Glutamatergic neuron (in vitro differentiated cells): Measurements from ENCODE around the gene STAP2. TPM values are rescaled to one million over a fixed set of nuclear protein-coding genes. Genes with fewer than 3 reads are reported as not detected.
A peak's percentile ranks its signal among the peaks of the same experiment; 100 is the strongest.

Source experiments
- DNase-seq: peaks from one replicate; pipeline ENCODE4 v3.0.0; 2022
- H3K27ac Mint-ChIP-seq: one replicate; pipeline ENCODE4 v1.8.0; 2020; ENCODE audit warnings: mild to moderate bottlenecking, mixed read lengths, inconsistent platforms; ENCODE audit not compliant: unreplicated experiment
- H3K27me3 Mint-ChIP-seq: one replicate; pipeline ENCODE4 v1.8.0; 2020; ENCODE audit warnings: mild to moderate bottlenecking, moderate library complexity, mixed read lengths, inconsistent platforms; ENCODE audit not compliant: unreplicated experiment
- H3K36me3 Mint-ChIP-seq: one replicate; pipeline ENCODE4 v1.8.0; 2020; ENCODE audit warnings: mild to moderate bottlenecking, mixed read lengths, inconsistent platforms; ENCODE audit not compliant: unreplicated experiment
- H3K4me1 Mint-ChIP-seq: one replicate; pipeline ENCODE4 v1.8.0; 2020; ENCODE audit warnings: mild to moderate bottlenecking, low read depth, mixed read lengths, inconsistent platforms; ENCODE audit not compliant: unreplicated experiment
- H3K4me3 Mint-ChIP-seq: one replicate; pipeline ENCODE4 v1.8.0; 2020; ENCODE audit warnings: mild to moderate bottlenecking, mixed read lengths, inconsistent platforms; ENCODE audit not compliant: unreplicated experiment
- H3K9me3 Mint-ChIP-seq: one replicate; pipeline ENCODE4 v1.8.0; 2020; ENCODE audit warnings: mild to moderate bottlenecking, moderate library complexity, mixed read lengths, inconsistent platforms; ENCODE audit not compliant: unreplicated experiment
- CTCF ChIP-seq: fragments of 200-600 bp; sonication (generic); IDR thresholded peaks from one replicate; pipeline ENCODE4 v1.5.0; 2021; ENCODE audit not compliant: partially characterized antibody, unreplicated experiment
- total RNA-seq: library from RNA; stranded (reverse); fragmentation: NEBNext Ultra II Directional; extraction: Animal tissue kit (Norgen Biotek cat#: 25700); gene quantifications from one replicate; pipeline ENCODE4 v1.2.1, GENCODE V29; 2021; ENCODE audit not compliant: unreplicated experiment

The STAP2 gene
- total RNA-seq, 1 donor from 2014 or later = 18.1 TPM

- DNase-seq = no peak
- H3K4me1 Mint-ChIP-seq = no peaks in the 10 kb centered on the region
- no peak overlapping the region for H3K27ac Mint-ChIP-seq
- H3K9me3 Mint-ChIP-seq = peaks cover 3% of the 10 kb centered on the region
- peaks cover 4% of the 10 kb centered on the region for H3K27me3 Mint-ChIP-seq
- no peak overlapping the region for H3K4me3 Mint-ChIP-seq
- H3K36me3 Mint-ChIP-seq = no peaks in the 10 kb centered on the region
- no peak for TF ChIP-seq CTCF
Observed at GRCh38 chr19:4284974-4285373, 53.7 kb downstream of the STAP2 start.

GRCh38 chr19:4284176-4284958 lies 54.3 kb downstream of the STAP2 start:
- DNase-seq = peak; percentile 67
- no peak overlapping the region for H3K4me3 Mint-ChIP-seq
- peaks cover 6% of the 10 kb centered on the region for H3K9me3 Mint-ChIP-seq
- no peaks in the 10 kb centered on the region for H3K36me3 Mint-ChIP-seq
- no peak for TF ChIP-seq CTCF
- H3K27me3 Mint-ChIP-seq = peaks cover 4% of the 10 kb centered on the region
- H3K4me1 Mint-ChIP-seq = no peaks in the 10 kb centered on the region
- H3K27ac Mint-ChIP-seq = no peak overlapping the region

GRCh38 chr19:4279530-4280422 lies 58.9 kb downstream of the STAP2 start:
- TF ChIP-seq CTCF = no peak
- Mint-ChIP-seq H3K27me3 (peaks cover 12% of the 10 kb centered on the region), H3K9me3 (peaks cover 7% of the 10 kb centered on the region), H3K4me3 (peak overlapping the region; percentile 93), H3K27ac (peak overlapping the region; percentile 88), H3K36me3 (no peaks in the 10 kb centered on the region), H3K4me1 (peaks cover 3% of the 10 kb centered on the region)
- DNase-seq = peak; percentile 40

- Mint-ChIP-seq H3K4me1 (peaks cover 3% of the 10 kb centered on the region), H3K27me3 (peaks cover 12% of the 10 kb centered on the region), H3K4me3 (peak overlapping the region; percentile 46), H3K27ac (no peak overlapping the region), H3K9me3 (peaks cover 7% of the 10 kb centered on the region), H3K36me3 (no peaks in the 10 kb centered on the region)
- TF ChIP-seq CTCF = no peak
- DNase-seq = no peak
Observed at GRCh38 chr19:4279267-4279529, 59.4 kb downstream of the STAP2 start.
